Body of pancreas (tissue), 4 donors: ENCODE measurements around the gene MSI2. TPM values are rescaled to one million over a fixed set of nuclear protein-coding genes. Genes with fewer than 3 reads are reported as not detected.
A peak's percentile ranks its signal among the peaks of the same experiment; 100 is the strongest.

Source experiments
- ATAC-seq: fragments of 150-250 bp; one replicate; pipeline ENCODE4 v1.9.1; 2016
- DNase-seq, 4 donors: peaks; one replicate each; pipeline ENCODE4 v3.0.0-alpha.2; 2019
- H3K27ac ChIP-seq, 4 donors: fragments of 200-600 bp; sonication (generic); 1 replicate in 3 of 4; 2 replicates in 1 of 4; pipeline versions ENCODE4 v1.5.1 to v1.6.1; 2016 to 2019; ENCODE audit warnings: mild to moderate bottlenecking in 1 of 4, mixed read lengths in 1 of 4, moderate library complexity in 1 of 4
- H3K27me3 ChIP-seq, 2 donors: fragments of 200-600 bp; sonication (generic); one replicate each; pipeline ENCODE4 v1.6.0; 2016; ENCODE audit warnings: mild to moderate bottlenecking in 1 of 2
- H3K36me3 ChIP-seq, 2 donors: fragments of 200-600 bp; sonication (generic); replicated peaks in 1 of 2; 2 replicates each; pipeline ENCODE4 v1.5.1; 2016; ENCODE audit warnings: low read depth in 2 of 2; ENCODE audit not compliant: insufficient read depth in 1 of 2
- H3K4me1 ChIP-seq: fragments of 200-600 bp; sonication (generic); one replicate; pipeline ENCODE4 v1.6.0; 2016
- H3K4me3 ChIP-seq, 2 donors: fragments of 200-600 bp; sonication (generic); 1 replicate in 1 of 2; 2 replicates in 1 of 2; pipeline ENCODE4 v1.5.1; 2016 to 2019
- H3K9me3 ChIP-seq, 3 donors: fragments of 200-600 bp; sonication (generic); 1 replicate in 2 of 3; 2 replicates in 1 of 3; pipeline ENCODE4 v1.5.1; 2016
- CTCF ChIP-seq, 7 experiments: fragments of 450-650 bp in 4 of 7; fragments of 200-600 bp in 3 of 7; sonication (generic) in 3 of 7; IDR thresholded peaks; one replicate each; pipeline ENCODE4 v1.5.1; 2016 to 2019; ENCODE audit warnings: antibody characterized with exemption in 7 of 7
- POLR2A ChIP-seq, 3 donors: fragments of 450-650 bp; IDR thresholded peaks; one replicate each; pipeline ENCODE4 v1.6.1; 2016; ENCODE audit warnings: antibody characterized with exemption in 3 of 3, mild to moderate bottlenecking in 2 of 3
- WGBS, 2 donors: methylation state at CpG; one replicate each; pipeline ENCODE4 v1.1.5; 2017; 5-methylcytosine and 5-hydroxymethylcytosine counted together
- intact Hi-C: fragments of 100-400 bp; cut with DNase I; formaldehyde crosslinking; loops from one replicate; pipeline ENCODE4 v1.15.1; 2023
- small RNA-seq: library from RNA; depleted of rRNA; stranded (forward); fragments of <200 nt; gene quantifications from one replicate; pipeline ENCODE3, GENCODE V24; 2016
- total RNA-seq, 2 donors: library from RNA; depleted of rRNA; stranded (reverse); fragments of >200 nt; gene quantifications; one replicate each; pipeline ENCODE4 v1.1.0, GENCODE V29; 2016

Gene MSI2
- total RNA-seq, 2 donors from 2014 or later, result 21.1 to 28.5 TPM

- ATAC-seq, result no peak
- no peak for DNase-seq
- no peaks in the 10 kb centered on the region for H3K27me3 ChIP-seq
- no peaks in the 10 kb centered on the region for H3K36me3 ChIP-seq
- no peaks in the 10 kb centered on the region for H3K4me1 ChIP-seq
- 79 to 81% methylated on average over 3 of the region's 3 CpGs for WGBS, 2 donors
- intact Hi-C loops, result no loop called here
- TF ChIP-seq CTCF (IDR thresholded peaks at IDR 0.05) (no peak), POLR2A (IDR thresholded peaks at IDR 0.05) (no peak)
- no peaks in the 10 kb centered on the region for H3K9me3 ChIP-seq
- H3K27ac ChIP-seq, result no peak overlapping the region
- H3K4me3 ChIP-seq, result no peak overlapping the region
Measured at GRCh38 chr17:57730026-57730701, 473.8 kb downstream of the MSI2 start.

GRCh38 chr17:57732062-57732461 lies 475.7 kb downstream of the MSI2 start:
- Histone ChIP-seq H3K4me1 (no peaks in the 10 kb centered on the region), H3K4me3 (no peak overlapping the region), H3K36me3 (no peaks in the 10 kb centered on the region), H3K27me3 (no peaks in the 10 kb centered on the region), H3K9me3 (no peaks in the 10 kb centered on the region), H3K27ac (no peak overlapping the region)
- no peak for ATAC-seq
- 58 to 60% methylated on average over 3 of the region's 3 CpGs for WGBS, 2 donors
- TF ChIP-seq CTCF (IDR thresholded peaks at IDR 0.05) (no peak), POLR2A (IDR thresholded peaks at IDR 0.05) (no peak)
- intact Hi-C loops, result no loop called here
- DNase-seq, result peak; percentile 17 to 65 (median 55)

- intact Hi-C loops, result no loop called here
- H3K27me3 ChIP-seq, result no peaks in the 10 kb centered on the region
- H3K27ac ChIP-seq, result no peak overlapping the region
- ATAC-seq (no peak), DNase-seq (no peak)
- 93 to 98% methylated on average over 2 of the region's 2 CpGs for WGBS, 2 donors
- no peaks in the 10 kb centered on the region for H3K4me1 ChIP-seq
- H3K36me3 ChIP-seq, result no peaks in the 10 kb centered on the region
- H3K9me3 ChIP-seq, result no peaks in the 10 kb centered on the region
- TF ChIP-seq POLR2A (IDR thresholded peaks at IDR 0.05) (no peak), CTCF (IDR thresholded peaks at IDR 0.05) (no peak)
- H3K4me3 ChIP-seq, result no peak overlapping the region
Measured at GRCh38 chr17:57733085-57733484, 476.8 kb downstream of the MSI2 start.

Small RNA genes lying within 50 kb of the gene (small RNA-seq; reads per million reads assigned to genes)
- not detected for gene RN7SL449P
- not detected for gene RNU7-134P

Other genes with a start within 250 kb of the MSI2 start
- gene AKAP1, start 171.3 kb upstream of the MSI2 start, total RNA-seq, result 10 to 100 TPM; 24.4 to 48.5 TPM